Ramos (cell line): ENCODE measurements around the gene CPNE2.
"Not testable (repeated sequence)": the region's sequence is repeated elsewhere in the genome, so short reads cannot be mapped to it uniquely, and the experiment has no call there.

Source experiments
- in situ Hi-C: fragments of 300-500 bp; cut with MboI; formaldehyde crosslinking; loops from one replicate; pipeline ENCODE4 v1.14.3; 2022; ENCODE audit warnings: low sequenced_read_pairs; ENCODE audit not compliant: unreplicated experiment

The CPNE2 gene

DNA sequence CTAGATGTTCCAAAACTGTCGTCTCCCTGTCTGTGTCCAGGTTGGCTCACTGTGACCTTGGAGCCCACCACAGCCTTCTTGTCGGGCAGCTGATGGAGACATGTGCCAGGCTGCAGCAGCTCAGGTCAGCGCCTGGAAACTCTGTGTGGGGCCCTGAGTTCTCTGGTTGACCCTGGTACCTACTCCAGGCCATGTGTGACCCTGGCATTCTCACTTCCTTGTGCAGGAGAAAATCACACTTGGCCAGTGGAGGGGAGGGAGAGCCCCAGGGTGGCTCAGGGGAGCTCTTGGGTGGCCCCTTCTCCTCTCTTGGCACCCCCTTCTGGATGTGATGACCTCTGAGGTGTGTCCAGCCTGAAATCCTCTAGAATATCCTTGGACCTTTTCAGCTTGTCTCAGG, 25.0 kb upstream of the CPNE2 start:
- in situ Hi-C loops: no loop called here

DNA sequence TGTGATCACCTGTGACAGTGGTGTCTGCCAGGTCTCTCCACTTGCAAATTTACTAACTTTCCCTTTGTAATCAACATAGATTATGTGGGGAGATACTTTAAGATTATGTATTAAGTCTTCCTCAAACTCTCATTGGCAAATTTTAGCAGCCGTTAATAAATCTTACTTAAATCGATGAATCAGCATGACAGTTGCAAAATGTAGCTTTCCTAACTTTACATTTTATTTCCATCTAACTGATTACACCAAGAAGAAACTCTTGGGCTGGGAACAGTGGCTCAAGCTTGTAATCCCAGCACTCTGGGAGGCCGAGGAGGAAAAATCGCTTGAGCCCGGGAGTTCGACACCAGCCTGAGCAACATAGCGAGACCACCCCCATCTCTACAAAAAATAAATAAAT, 23.3 kb upstream of the CPNE2 start:
- in situ Hi-C loops: no loop called here

DNA sequence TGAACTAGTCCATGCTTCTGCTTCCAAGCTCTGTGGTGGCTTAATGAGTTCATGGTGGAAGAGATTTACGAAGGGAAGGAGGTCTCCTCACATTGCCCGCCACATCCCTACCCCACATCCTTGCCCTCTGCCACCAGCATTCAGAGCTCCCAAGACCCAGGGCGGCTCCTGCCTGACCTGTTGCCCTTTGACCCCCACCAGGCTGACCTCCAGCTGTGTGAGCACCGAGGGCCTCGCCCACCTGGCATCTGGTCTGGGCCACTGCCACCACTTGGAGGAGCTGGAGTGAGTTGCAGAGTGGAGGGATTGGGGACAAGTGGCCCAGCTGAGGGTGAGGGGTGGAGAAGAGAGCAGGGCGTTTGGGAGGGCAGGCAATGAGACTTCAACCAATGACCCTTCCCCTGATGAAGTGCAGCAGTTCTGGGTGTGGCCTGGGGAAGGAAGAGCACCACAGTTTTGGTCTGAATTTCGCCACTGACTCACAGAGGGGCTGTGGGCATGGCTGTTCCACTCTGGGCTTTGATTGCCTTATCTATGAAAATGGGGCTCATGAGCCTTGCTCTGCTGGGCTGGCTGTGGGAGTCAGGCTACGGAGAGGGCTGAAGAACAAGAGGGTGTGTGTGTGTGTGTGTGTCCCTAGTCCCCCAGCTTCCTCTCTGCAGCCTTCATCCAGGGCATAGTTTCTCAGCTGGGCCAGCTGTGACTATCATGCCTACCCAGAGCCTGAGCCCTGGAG, 22.6 kb upstream of the CPNE2 start:
- in situ Hi-C loops: no loop called here

DNA sequence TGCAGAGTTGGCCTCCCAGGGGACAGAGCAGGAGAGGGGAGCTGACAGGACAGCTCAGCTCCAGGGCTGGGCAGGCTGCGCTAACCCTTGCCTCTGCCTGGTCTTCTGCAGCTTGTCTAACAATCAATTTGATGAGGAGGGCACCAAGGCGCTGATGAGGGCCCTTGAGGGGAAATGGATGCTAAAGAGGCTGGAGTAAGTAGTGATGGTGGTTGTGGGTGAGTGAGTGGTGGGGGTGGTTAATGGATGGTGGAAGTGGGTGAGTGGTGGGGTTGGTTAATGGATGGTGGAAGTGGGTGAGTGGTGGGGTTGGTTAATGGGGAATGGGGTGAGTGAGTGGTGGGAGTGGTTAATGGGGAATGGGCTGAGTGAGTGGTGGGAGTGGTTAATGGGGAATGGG, 22.0 kb upstream of the CPNE2 start:
- in situ Hi-C loops: no loop called here

DNA sequence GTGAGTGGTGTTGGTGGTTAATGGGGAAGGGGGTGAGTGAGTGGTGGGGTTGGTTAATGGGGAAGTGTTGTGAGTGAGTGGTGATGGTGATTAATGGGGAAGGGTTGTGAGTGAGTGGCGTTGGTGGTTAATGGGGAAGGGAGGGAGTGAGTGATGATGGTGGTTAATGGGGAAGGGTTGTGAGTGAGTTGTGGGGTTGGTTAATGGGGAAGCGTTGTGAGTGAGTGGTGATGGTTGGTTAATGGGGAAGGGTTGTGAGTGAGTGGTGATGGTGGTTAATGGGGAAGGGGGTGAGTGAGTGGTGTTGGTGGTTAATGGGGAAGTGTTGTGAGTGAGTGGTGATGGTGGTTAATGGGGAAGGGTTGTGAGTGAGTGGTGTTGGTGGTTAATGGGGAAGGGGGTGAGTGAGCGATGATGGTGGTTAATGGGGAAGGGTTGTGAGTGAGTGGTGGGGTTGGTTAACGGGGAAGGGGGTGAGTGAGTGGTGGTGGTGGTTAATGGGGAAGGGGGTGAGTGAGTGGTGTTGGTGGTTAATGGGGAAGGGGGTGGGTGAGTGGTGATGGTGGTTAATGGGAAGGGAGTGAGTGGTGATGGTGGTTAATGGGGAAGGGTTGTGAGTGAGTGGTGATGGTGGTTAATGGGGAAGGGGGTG, 21.2 kb upstream of the CPNE2 start:
- in situ Hi-C loops: not testable (repeated sequence)

DNA sequence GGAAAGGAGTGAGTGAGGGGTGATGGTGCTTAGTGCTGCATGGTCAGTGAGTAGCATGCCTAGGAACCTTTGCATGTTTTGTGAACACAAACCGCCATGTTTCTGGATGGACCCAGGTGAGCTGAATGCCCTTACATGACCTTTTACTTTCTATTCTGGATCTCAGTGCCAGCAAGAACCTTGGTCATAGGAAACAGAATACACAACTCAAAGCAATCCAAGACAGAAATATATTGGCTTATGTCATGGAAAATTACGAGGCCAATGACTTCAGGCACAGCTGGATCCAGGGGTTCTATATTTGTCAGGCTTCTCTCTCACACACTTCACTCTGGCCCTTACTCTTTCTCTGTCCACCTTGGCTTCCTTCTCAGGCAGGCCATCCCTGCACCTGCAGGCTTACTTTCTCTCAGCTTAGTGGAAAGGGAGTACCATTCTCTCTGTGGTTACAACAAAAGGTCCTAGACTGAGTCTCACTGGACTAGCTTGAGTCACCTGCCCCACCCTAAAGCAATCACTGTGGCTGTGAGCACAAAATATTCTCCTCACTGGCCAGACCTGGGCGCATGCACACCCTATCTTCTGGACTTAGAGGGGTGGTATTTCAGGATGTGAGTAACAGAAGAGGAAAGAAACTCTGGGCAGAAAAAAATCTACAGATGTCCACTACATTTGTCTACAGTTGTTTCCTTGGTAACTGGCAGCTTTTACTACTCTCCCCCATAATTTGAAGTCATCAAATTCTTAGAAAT, 20.4 kb upstream of the CPNE2 start:
- in situ Hi-C loops: no loop called here

DNA sequence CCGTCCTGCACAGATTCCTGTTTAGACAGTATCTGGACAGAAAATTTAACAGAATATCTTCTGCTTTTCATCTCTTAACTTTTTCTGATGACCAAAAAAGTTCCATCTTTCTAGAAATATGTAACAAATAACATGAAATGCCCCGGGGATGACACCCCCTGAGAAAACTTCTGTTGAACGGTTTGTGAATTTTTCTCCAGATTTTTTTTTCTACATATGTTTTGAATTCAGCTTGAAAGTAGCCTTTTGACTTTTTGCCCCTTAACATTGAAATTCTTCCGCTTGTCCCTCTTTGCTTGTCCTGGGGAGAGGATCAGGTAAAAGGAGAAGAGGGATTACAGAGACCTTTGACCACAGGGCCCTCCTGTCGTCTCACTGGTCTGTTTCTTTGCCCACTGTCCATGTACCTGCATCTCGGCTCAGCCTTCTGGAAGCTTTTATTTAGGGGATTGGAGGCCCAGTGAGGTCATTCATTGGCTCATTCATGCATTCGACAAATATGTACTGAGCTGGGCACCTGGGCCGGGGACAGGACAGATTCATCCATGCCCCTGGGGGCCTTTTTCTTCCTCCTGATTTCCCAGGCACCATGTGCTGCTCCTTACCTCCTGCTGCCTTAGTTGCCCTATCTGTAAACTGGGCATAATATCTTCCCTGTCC, 19.6 kb upstream of the CPNE2 start:
- in situ Hi-C loops: no loop called here

DNA sequence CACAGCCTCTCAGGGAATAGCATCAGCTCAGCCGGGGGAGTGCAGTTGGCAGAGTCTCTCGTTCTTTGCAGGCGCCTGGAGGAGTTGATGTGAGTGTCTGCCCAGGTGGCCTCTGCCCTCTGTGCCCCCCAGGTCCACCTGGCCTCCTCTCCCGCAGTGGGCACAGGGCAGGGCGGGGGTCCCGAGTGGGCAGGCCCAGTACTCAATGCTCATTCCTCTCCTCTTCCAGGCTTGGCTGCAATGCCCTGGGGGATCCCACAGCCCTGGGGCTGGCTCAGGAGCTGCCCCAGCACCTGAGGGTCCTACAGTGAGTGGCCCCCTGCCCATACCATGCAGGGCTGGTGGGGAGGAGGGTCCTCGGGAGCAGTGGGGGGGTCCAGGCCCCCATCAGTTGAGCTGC, 14.7 kb upstream of the CPNE2 start:
- in situ Hi-C loops: no loop called here

DNA sequence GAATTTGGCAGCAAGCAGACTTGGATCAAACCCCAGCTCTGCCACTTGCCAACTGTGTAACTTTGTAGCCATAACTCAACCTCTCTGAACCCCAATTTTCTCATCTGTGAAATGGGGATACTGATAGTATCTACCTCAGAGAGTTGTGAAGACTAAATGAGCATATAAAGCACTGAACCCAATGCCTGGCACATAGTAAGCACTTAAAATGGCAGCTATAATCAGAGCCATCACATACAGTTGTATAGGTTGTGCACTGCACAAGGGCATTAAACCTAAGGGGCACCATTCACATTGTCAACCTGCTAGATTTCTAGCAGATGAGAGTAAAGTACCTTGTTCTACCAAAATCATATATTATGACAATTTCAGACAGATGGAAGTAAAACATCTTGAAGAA, 10.6 kb upstream of the CPNE2 start:
- in situ Hi-C loops: loop anchor here (5.0 kb wide), 2 partner anchors 81 to 336 kb away; no protein-coding TSS in a partner anchor

DNA sequence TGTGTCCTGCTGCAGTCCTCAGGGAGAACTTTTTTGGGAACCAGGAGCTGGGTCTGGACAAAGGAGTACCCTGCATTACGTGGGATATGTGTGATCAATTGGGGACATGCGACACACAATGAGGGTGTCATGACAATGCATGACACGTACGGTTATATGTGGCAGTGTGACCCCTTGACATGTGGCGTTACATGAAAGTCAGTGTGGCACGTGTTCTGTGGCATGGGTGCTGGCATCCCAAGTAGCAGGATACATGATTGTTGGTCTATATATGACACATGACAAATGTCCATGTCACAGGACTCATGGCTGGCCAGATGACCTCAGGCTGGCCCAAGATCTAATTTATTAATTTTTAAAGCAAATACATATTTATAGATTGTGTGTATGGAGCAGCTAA, 9.7 kb upstream of the CPNE2 start:
- in situ Hi-C loops: loop anchor here (5.0 kb wide), 2 partner anchors 80 to 335 kb away; no protein-coding TSS in a partner anchor

DNA sequence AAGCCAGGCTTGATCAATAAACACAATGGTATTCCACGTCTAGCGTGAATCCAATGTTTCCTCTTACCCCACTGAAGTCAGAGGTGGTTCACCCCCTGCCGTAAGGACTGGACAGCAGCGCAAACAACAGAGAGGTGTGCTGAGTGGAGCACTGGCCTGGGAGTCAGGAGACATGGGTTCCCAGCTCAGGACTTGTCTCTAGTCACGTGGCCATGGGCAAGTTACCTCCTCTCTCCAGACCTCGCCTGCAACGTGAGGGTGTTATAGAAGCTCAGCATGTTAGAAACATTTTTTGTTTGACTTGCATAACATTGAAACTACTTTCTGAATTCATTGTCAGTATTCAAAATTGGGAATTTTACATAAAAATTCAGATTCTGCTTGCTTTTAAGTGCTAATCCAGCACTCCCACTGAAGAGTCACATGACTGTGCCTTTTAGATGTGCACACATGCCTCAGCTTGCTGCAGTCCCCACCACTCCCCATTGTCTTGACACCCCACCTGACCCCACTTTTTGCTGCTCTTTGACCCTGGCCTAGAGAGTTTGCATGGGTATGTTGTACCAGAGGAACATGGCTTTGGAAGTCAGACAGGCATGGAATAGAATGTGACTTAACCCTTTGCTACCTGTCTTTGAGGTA, 8.8 kb upstream of the CPNE2 start:
- in situ Hi-C loops: loop anchor here (5.0 kb wide), 2 partner anchors 79 to 334 kb away; no protein-coding TSS in a partner anchor

DNA sequence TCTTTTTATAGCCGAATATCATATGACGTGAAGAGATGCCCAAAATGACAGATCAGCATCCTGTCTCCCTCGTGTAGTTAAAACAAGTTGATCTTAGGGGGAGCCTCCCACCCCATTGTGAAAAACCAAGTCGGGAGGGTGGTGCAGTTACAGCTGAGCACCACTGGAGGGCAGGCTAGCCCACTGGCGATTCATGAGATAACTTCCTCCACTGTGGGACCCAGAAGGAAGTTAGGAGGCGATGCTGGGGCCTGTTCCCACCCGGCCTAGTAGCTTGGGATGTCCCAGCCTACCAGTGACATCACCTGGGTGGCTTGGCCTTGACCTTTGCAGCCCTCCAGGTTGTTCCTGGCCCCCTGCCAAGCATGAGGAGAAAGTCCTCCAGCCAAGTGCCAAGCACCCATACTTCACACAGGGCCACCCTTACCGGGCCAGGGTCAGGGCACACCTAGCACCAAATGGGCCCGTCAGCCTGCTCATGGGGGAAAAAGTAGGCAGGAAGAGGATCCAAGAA, 8.1 kb upstream of the CPNE2 start:
- in situ Hi-C loops: loop anchor here (5.0 kb wide), 2 partner anchors 78 to 333 kb away; no protein-coding TSS in a partner anchor

DNA sequence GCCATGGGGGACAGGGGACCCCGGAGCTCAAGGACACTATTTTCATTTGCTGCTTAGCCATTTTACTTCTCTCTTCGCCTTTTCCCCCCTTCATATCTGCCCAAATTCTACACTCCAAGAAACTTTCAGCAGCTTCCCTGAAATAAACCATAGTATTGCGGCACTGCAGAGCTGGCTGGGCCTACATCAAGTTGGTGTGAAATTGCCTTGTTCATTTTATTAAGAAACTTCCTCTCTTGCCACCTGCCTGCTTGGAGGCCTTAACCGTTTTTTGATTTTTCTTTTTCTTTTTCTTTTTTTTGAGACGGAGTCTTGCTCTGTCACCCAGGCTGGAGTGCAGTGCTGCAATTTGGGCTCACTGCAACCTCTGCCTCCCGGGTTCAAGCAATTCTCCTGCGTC, 7.4 kb upstream of the CPNE2 start:
- in situ Hi-C loops: loop anchor here (5.0 kb wide), 2 partner anchors 77 to 332 kb away; no protein-coding TSS in a partner anchor

DNA sequence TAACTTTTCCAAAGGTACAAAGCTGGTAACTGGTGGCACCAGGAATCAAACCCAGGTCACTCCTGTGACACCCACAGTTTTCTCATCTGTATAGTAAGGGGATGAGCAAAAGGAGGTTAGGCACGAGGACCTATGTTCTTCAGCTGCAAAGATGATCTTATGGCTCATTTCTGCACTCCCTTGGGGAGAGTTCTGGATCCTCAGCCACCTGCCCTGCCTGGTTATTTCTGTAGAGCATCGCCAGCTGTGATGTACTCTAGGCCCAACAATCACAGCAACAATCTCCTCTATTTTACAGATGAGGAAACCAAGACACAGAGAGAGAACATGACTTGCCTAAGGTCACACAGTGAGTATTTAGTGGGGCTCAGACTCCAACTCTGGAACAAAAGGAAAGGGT, 5.4 kb upstream of the CPNE2 start:
- in situ Hi-C loops: no loop called here

DNA sequence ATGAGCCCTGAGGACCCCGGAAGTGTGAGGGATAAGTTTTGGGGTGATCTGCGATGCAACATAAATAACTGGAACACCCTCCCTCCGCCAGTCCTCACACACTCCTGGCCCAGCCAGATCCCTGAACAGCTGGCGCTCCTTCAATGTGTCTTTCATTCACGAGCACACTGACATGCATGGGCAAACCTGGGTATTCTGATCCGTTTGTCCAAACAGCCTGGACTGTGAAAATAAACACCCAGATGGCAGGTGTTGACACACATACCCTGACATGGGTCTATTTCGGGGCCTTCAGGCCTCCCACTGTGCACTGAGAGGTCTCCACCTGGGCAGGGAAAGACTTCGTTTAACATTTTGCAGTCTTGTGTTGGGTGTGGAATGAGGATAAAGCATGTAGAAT, 3.0 kb upstream of the CPNE2 start:
- in situ Hi-C loops: no loop called here

DNA sequence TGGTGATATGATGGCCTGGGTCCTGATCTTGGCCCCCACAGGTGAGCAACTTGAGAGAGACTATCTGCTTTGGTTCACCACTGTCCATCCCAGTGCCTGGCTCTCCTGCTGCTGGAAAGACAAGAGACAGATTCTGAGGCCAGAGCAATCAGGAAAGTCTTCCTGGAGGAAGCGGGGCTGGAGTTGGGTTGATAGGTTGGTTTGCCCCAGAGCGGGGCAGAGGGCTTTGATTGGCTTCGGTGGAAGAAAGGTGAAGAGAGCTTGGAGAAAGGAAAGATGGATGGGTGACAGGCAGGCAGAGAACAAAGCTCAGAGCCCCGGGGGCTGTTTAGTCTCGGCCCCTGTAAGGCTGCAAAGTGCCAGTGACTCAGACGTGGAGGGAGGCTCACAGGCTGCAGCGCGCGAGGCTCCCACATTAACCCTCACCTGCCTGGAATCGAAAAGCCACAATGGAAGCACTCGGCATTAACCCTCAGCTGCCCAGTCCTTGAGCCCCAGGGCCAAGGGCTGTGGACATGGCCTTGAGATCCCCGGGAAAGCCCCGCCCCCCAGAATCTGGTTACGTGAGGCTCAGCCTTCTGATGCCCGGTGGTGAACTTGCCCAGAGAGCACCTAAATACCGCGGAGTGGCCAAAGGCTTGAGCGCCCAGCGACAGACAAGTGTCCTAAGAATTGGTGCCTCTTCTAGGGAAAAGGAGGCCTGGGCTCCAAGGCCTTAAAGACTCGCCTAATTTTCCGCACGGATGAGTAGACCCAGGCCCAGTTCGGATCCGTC, 996 bp upstream of the CPNE2 start:
- in situ Hi-C loops: no loop called here

DNA sequence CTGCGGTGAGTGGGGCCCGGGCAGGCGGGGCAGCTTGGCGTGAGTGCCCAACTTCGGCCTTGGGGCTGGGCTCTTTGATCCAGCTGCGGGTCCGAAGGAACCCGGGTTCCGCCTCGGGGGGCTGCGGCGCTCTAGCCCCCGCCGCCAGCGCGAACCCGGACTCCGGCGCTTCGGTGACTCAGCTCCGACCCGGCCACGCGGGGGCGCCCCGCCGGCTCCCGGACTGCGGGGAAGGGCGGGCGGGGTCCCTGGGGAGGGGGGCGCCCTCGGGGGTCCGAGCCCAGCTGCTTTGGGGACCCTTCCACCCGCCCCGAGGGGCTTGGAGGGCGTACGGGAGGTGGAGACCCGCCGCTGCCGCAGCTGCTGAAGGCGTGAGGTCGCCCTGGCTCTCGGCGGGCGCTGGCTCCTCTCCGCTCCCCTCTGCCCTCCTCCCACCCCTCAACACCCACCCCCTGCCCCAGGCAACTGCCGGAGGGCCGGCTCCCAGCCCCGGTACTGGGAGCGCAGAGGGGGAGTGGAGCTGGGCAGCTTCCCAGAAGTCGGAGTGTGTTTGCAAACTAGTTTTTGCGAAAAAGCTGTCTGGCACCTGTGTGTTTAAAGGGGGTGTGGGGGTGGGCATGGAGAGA, 516 bp downstream of the CPNE2 start:
- in situ Hi-C loops: no loop called here

DNA sequence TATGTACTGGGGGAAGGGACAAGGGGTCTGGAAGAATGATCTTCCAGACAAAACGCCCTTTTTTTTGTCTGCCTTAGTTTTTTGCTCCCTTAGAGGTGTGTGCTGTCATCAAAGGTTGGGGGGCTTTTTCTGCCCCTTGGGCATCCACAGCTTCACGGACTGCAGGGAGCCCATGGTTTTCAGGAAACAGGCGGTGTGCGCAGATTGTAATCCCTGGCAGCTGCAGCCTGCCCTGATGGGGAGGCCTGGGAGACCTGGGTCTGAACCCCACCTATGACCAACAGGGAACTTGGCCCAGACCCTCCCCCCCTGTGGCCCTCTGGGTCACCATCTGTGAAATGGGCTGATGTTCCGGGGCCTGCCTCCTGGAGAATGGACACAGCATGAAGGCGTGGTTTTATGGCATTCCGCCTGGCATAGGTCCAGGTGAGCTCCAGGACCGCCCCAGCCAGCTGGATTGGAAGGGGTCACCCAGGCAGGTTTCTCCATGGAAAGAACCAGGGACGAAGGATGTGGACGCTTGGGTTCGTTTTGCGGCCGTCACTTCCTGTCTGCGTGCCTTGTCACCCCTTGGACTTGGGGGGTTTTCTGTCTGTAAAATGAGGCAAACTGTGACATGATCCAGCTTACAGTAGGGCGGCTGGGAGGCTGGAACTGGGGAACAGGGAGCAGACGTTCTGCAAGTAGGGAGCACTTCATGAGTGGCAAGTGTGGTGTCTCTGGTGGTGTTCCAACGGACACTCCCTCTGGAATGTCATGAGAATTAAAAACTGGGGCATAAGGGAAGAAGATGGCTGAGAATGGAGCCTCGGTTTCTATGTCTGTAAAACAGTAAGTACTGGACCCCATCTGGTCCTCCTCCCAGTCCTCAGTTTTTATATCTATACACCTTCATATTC, 1.5 kb downstream of the CPNE2 start:
- in situ Hi-C loops: no loop called here
